Uterus (tissue), 2 donors: ENCODE results near the gene GAS5.

Experiments used
- CTCF ChIP-seq, 4 experiments: fragments of 200-600 bp in 2 of 4; fragments of 450-650 bp in 2 of 4; sonication (generic) in 2 of 4; IDR thresholded peaks; one replicate each; pipeline ENCODE4 v1.5.1; 2016 to 2019; ENCODE audit warnings: antibody characterized with exemption in 4 of 4, mild to moderate bottlenecking in 2 of 4, moderate library complexity in 1 of 4
- POLR2A ChIP-seq, 2 donors: fragments of 450-650 bp; IDR thresholded peaks; one replicate each; pipeline ENCODE4 v1.6.1; 2016; ENCODE audit warnings: antibody characterized with exemption in 2 of 2, mild to moderate bottlenecking in 1 of 2, moderate library complexity in 1 of 2

- TF ChIP-seq CTCF (IDR thresholded peaks at IDR 0.05) (no peak), POLR2A (IDR thresholded peaks at IDR 0.05) (no peak)
Measured at GRCh38 chr1:173864179-173864867, 3.5 kb downstream of the GAS5 start.
